ENCODE data around the gene CYREN.
A peak's percentile ranks its signal among the peaks of the same experiment; 100 is the strongest.

Gene CYREN

GRCh38 chr7:135183478-135183877 lies 13.0 kb upstream of the CYREN start:
- no peak for DNase-seq
- no peaks in the 10 kb centered on the region for H3K4me1 Mint-ChIP-seq
- peaks cover 4% of the 10 kb centered on the region for H3K27me3 Mint-ChIP-seq (ENCODE audit: low read depth, poor library complexity)
- peaks cover 80% of the 10 kb centered on the region for H3K36me3 Mint-ChIP-seq (ENCODE audit: low read depth)
- no peak overlapping the region for H3K4me3 Mint-ChIP-seq
- H3K9me3 Mint-ChIP-seq: peaks cover 49% of the 10 kb centered on the region
- H3K27ac Mint-ChIP-seq: peak overlapping the region; percentile 57
- TF ChIP-seq CTCF (IDR thresholded peaks at IDR 0.05): no peak

DNA sequence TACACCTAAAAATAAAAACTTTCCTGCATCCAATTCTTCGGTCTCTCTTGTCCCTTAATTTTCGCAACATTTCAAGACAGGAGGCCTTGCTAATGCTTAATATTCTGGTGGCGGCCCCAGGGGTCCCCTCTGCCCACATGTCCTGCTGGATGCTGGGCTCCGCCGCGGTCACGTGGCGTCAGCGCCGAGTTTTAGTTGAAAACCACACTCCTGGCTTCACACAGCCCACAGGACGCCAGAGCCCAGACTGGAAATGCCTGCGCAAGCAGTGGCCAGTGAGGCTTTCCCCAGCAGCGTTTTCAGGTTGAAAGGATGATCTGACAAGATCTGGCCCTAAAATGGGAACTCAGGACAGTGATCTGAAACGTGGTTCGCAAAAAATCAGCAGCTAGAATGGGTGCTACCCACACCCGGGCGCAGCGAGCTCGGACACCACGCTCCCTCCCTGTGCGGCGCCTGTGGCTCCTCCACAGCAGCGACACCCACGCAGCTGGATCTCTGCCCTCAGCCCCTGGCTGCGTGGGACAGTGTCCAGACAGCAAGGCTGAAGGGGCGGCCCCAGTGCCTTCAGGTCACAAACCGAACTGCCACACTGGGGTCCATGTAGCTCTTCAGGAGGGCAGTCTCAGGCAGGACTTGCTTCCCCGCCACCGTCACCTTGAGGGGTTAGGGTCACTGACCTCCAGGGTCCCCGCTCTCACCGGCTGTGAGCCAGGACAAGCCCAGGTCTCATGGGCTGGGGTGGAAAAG lies 11.6 kb upstream of the CYREN start:
- Mint-ChIP-seq H3K9me3 (peaks cover 51% of the 10 kb centered on the region), H3K27me3 (ENCODE audit: low read depth, poor library complexity) (peaks cover 4% of the 10 kb centered on the region), H3K36me3 (ENCODE audit: low read depth) (peaks cover 73% of the 10 kb centered on the region), H3K4me1 (no peaks in the 10 kb centered on the region), H3K27ac (no peak overlapping the region), H3K4me3 (no peak overlapping the region)
- TF ChIP-seq CTCF (IDR thresholded peaks at IDR 0.05): no peak
- no peak for DNase-seq

- DNase-seq: no peak
- no peak overlapping the region for H3K27ac Mint-ChIP-seq
- no peaks in the 10 kb centered on the region for H3K4me1 Mint-ChIP-seq
- peaks cover 4% of the 10 kb centered on the region for H3K27me3 Mint-ChIP-seq (ENCODE audit: low read depth, poor library complexity)
- H3K36me3 Mint-ChIP-seq (ENCODE audit: low read depth): peaks cover 68% of the 10 kb centered on the region
- no peak overlapping the region for H3K4me3 Mint-ChIP-seq
- H3K9me3 Mint-ChIP-seq: peaks cover 51% of the 10 kb centered on the region
- TF ChIP-seq CTCF (IDR thresholded peaks at IDR 0.05): no peak
Observed at GRCh38 chr7:135181261-135181928, 10.9 kb upstream of the CYREN start.

- Mint-ChIP-seq H3K4me1 (no peaks in the 10 kb centered on the region), H3K36me3 (ENCODE audit: low read depth) (peaks cover 55% of the 10 kb centered on the region), H3K9me3 (peaks cover 51% of the 10 kb centered on the region), H3K27ac (no peak overlapping the region), H3K27me3 (ENCODE audit: low read depth, poor library complexity) (peaks cover 4% of the 10 kb centered on the region), H3K4me3 (no peak overlapping the region)
- no peak for TF ChIP-seq CTCF (IDR thresholded peaks at IDR 0.05)
- DNase-seq: no peak
Observed at GRCh38 chr7:135180122-135180521, 9.6 kb upstream of the CYREN start.

DNA sequence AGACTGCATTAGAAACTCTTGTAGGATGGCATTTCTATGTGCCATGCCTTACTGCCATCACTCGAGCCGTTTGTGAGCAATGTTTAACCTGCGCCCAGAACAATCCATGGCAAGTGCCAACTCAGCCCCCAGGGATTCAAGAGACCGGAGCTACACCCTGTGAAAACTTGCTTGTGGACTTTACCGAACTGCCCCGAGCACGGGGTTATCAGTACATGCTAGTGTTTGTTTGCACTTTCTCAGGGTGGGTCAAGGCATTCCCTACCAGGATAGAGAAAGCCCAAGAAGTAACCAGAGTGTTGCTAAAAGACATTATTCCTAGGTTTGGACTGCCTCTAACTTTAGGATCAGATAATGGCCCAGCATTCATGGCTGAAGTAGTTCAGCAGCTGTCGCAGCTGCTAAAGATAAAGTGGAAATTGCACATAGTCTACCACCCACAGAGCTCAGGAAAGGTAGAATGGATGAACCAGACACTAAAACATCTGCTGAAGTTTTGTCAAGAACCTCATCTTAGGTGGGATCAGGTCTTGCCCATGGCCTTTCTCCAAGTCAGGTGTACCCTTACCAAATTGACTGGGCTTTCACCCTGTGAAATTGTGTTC lies 8.9 kb upstream of the CYREN start:
- no peak for DNase-seq
- Mint-ChIP-seq H3K36me3 (ENCODE audit: low read depth) (peaks cover 49% of the 10 kb centered on the region), H3K27ac (no peak overlapping the region), H3K4me3 (no peak overlapping the region), H3K9me3 (peaks cover 51% of the 10 kb centered on the region), H3K4me1 (no peaks in the 10 kb centered on the region), H3K27me3 (ENCODE audit: low read depth, poor library complexity) (peaks cover 4% of the 10 kb centered on the region)
- TF ChIP-seq CTCF (IDR thresholded peaks at IDR 0.05): no peak

All from nephron progenitor cell (in vitro differentiated cells).